HG03571 (cell line): Measurements from ENCODE around the gene SELL.
"Not testable (repeated sequence)": the region's sequence is repeated elsewhere in the genome, so short reads cannot be mapped to it uniquely, and the experiment has no call there.

Experiments
- ATAC-seq: cut with Tn5 transposase; IDR thresholded peaks from one replicate; pipeline ENCODE4 v1.9.1; 2021; ENCODE audit not compliant: unreplicated experiment

The SELL gene

GRCh38 chr1:169707912-169708604, 3.4 kb downstream of the SELL start:
- ATAC-seq: no peak

- no peak for ATAC-seq
Observed at GRCh38 chr1:169704797-169705196, 6.6 kb downstream of the SELL start.

- ATAC-seq: no peak
Observed at GRCh38 chr1:169701261-169702005, 10.0 kb downstream of the SELL start.

- no peak for ATAC-seq
Observed at GRCh38 chr1:169699707-169700106, 11.7 kb downstream of the SELL start.

GRCh38 chr1:169698976-169699375, 12.4 kb downstream of the SELL start:
- ATAC-seq: no peak

GRCh38 chr1:169697755-169698154, 13.7 kb downstream of the SELL start:
- ATAC-seq: peak; percentile 44

- no peak for ATAC-seq
Observed at GRCh38 chr1:169696273-169697100, 14.9 kb downstream of the SELL start.

GRCh38 chr1:169694304-169695075, 16.9 kb downstream of the SELL start:
- peak; percentile 34 for ATAC-seq

GRCh38 chr1:169692756-169693460, 18.5 kb downstream of the SELL start:
- no peak for ATAC-seq

- ATAC-seq: no peak
Observed at GRCh38 chr1:169690489-169690888, 20.9 kb downstream of the SELL start.

- no peak for ATAC-seq
Observed at GRCh38 chr1:169689395-169689794, 22.0 kb downstream of the SELL start.

GRCh38 chr1:169688377-169688776, 23.0 kb downstream of the SELL start:
- ATAC-seq: not testable (repeated sequence)

- no peak for ATAC-seq
Observed at GRCh38 chr1:169683661-169684060, 27.8 kb downstream of the SELL start.

- not testable (repeated sequence) for ATAC-seq
Observed at GRCh38 chr1:169683168-169683567, 28.3 kb downstream of the SELL start.

- no peak for ATAC-seq
Observed at GRCh38 chr1:169682071-169682470, 29.3 kb downstream of the SELL start.

- peak; percentile 13 for ATAC-seq
Observed at GRCh38 chr1:169681140-169681539, 30.3 kb downstream of the SELL start.

GRCh38 chr1:169680377-169681019, 30.9 kb downstream of the SELL start:
- ATAC-seq: peak; percentile 54

- no peak for ATAC-seq
Observed at GRCh38 chr1:169679692-169680091, 31.7 kb downstream of the SELL start.

GRCh38 chr1:169676001-169676400, 35.4 kb downstream of the SELL start:
- ATAC-seq: no peak

- no peak for ATAC-seq
Observed at GRCh38 chr1:169670836-169671235, 40.6 kb downstream of the SELL start.
